ENCODE measurements around the gene ACO2.
"Not testable (repeated sequence)": the region's sequence is repeated elsewhere in the genome, so short reads cannot be mapped to it uniquely, and the experiment has no call there.

ACO2 gene

GRCh38 chr22:41543854-41544670, 75.1 kb downstream of the ACO2 start, which contains the start of gene POLR3H:
Gene POLR3H, minus strand, starts transcription at chr22:41544470. Its CDS starts 369 bp downstream, at chr22:41544101.
- DNase-seq (ENCODE audit: low read depth) = peak; percentile 98

DNA sequence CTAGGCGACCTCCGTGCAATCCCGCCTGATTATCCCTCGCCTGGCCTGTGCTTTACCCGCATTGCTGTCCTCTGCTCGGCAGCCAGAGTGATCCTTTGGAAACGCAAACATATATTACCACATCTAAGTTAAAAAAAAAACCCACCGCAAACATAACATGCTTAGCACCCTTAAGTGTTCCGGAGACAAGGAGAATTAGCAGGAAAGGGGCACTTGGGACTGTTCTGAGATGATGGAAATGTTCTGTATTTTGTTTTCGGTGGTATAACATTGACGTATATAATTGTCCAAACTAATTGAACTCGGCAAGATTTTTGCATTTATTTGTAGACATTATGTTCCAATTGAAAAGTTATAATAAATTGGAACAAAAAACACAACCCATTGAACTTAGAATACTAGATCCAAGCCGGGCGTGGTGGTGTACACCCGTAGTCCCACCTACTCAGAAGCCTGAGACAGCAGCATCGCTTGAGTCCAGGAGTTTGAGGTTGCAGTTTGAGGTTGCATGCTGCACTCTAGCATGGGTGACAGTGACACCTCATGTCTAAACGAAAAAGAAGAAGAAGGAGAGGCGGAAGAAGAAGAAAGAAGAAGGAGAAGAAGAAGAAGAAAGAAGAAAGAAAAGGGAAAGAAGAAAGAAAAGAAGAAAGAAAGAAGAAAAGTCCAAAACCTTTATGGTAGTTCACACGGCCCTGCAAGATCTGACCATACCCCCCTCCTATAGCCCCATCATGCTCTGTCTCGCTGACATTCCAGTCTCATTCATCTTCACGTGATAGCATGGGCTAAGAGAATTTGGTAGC, 76.0 kb downstream of the ACO2 start:
- DNase-seq (ENCODE audit: low read depth) = no peak

DNA sequence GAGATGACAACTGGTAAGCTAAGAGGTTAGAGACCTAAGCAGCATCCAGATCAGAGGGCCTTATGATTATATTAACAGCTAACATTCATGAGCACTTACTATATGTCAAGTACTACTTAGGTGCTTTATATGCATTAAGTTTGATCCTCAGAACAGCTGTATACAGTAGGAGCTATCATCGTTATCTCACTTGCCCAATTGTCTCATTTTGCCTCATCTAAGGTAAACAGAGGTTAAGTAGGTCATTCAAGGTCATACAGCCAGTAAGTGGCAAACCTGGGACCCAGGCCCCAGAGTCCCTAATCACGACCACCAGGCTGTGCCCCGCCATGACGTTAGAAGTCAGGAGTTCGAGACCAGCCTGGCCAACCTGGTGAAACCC, 79.9 kb downstream of the ACO2 start:
- no peak for DNase-seq (ENCODE audit: low read depth)

DNA sequence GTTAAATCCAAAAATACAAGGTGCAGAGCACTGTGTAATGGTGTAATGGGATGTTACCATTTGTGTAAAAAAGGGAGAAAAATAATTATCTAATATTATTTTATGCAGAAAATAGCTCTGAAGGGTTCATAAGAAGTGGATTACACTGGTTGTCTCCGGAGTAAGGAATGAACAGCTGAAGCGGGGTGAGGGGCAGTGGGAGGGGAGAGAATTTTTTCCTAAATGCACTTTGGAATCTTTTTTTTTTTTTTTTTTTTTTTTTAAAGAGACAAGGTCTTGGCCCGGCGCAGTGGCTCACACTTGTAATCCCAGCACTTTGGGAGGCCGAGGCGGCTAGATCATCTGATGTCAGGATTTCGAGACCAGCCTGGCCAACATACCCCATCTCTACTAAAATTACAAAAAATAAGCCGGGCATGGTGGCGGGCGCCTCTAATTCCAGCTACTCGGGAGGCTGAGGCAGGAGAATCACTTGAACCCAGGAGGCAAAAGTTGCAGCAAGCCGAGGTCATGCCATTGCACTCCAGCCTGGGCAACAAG, 82.1 kb downstream of the ACO2 start:
- DNase-seq (ENCODE audit: low read depth) = no peak

- no peak for DNase-seq (ENCODE audit: low read depth)
Observed at GRCh38 chr22:41551877-41552582, 83.1 kb downstream of the ACO2 start.

DNA sequence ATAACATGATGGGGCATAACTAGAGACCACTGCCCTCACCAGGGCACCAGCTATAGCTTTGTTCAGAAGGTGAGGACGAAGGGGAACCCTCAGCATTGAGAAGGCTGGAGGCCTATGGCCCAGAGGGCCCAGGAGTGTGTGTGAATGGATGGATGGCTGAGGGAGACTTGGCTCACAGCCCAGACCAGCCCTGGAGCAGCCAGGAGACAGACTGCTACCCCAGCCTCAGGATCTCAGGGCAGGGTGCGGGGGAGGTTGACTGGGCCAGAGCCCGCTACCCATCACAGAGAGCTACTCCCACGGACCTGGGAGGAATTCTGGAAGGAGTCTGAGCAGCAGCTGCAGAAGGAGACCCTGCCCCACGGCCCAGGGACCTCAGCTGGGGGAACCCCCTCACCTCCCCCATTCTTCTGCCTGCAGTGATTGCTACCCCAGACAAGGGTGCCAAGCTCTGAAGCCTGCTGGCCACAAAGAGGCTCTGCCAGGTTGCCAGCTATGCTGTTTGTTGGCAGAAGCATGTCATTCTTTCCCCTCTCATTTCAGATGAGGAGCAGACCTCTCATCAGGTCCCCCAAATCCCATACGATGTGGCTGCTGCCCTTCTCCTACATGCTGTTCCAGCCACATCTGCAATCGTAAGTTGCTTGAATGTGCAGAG, 86.5 kb downstream of the ACO2 start:
- no peak for DNase-seq (ENCODE audit: low read depth)

DNA sequence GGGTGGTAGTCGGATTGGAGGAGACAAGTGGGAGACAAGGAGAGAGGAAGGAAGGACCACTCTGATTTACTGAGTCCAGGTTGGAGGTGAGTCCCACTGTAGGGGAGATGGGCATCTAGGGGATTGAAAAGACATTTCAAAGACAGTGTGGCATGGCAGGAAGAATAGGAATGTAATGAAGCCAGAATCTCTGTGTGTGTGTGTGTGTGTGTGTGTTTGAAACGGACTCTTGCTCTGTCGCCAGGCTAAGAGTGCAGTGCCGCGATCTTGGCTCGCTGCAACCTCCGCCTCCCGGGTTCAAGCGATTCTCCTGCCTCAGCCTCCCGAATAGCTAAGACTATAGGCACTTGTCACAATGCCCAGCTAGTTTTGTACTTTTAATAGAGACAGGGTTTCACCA, 87.6 kb downstream of the ACO2 start:
- DNase-seq (ENCODE audit: low read depth) = no peak

DNA sequence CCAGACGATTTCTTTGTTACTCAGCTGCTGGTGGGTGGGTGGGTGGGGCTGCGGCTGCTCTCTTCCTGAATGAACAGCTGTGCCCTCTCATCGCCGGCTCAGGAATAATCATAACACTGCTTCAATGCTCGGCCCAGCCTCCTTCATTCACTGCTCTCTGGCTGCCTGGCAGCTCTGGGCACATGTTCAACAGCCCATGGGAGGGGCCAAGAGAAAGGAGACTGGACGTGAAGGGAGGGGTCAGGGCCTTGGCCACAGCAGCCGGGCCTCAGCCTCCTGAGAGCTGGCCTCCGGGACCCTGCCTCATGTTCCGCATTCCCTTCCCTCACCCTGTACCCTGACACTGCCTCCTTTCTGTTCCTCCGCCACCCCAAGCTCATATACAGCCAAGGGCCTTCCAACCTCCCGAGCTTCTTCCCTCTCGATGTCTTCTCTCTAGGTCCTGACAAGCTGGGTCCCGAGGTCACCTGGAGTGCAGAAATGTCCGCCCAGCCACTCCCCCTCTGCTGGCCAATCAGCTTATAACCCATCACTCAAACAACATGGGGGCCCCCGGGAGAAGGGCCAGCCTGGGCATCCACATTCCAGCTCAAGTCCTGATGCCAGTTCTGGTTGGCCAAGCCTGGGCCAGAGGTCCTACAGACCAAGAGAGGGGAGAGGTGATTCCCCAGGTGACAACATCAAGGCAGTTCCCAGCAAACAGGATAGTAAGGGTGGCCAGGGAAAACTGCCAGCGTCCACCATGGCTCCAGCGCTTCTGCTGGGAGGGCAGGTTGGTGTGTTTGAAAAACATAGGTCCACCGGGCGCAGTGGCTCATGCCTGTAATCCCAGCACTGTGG, 88.7 kb downstream of the ACO2 start:
- DNase-seq (ENCODE audit: low read depth) = peak; percentile 77

DNA sequence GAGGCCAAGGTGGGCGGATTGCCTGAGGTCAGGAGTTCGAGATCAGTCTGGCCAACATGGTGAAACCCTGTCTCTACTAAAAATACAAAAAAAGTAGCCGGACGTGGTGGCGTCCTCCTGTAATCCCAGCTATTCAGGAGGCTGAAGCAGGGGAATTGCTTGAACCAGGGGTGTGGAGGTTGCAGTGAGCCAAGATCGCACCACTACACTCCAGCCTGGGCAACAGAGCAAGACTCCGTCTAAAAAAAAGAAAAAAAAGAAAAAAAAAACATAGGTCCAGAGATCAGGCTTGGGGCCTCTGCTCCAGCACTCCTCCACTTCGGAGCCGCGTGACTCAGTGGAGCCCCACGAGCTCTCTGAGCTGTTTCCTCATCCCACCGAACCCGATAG, 89.3 kb downstream of the ACO2 start:
- not testable (repeated sequence) for DNase-seq (ENCODE audit: low read depth)

- DNase-seq (ENCODE audit: low read depth) = no peak
Observed at GRCh38 chr22:41560095-41560471, 91.2 kb downstream of the ACO2 start.

DNA sequence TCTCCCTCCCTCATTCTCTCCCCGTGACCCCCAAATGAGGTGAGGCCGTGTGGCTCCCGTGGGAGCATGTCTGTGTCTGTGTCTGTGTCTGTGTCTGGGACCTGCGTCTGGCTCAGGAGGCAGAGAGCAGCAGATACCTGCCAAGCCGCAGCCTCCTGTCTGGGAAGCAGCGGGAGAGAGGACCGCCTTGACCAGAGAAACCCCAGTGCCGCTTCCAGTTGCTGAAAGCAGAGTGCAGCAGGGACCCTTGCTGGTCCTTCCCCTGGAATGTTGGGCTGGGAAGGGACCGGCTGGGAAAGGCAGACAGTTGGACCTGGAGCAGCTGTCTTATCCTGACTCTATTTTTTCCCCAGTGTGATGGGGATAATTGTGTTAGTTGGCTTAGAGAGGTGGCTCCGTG, 92.4 kb downstream of the ACO2 start:
- DNase-seq (ENCODE audit: low read depth) = peak; percentile 29

- no peak for DNase-seq (ENCODE audit: low read depth)
Observed at GRCh38 chr22:41561788-41562187, 92.9 kb downstream of the ACO2 start.

GRCh38 chr22:41562461-41562860, 93.5 kb downstream of the ACO2 start:
- no peak for DNase-seq (ENCODE audit: low read depth)

- DNase-seq (ENCODE audit: low read depth) = peak; percentile 95
Observed at GRCh38 chr22:41563051-41563711, 94.3 kb downstream of the ACO2 start.

DNA sequence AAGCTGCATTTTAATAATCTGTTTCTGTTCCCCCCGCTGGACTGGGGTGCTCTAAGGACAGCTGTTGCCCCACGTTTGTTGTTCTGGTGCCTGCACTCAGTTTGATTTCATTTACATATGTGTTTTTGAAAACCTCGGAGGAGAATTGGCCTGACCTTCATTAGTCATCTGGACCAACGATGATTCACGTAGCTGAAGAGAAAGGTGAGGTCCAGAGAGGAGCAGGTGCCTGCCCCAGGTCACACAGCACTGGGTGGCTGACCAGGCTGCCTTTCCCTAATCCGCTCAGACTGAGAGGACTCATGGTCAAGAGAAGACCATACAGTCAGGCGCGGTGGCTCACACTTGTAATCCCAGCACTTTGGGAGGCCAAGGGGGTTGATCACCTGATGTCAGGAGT, 95.6 kb downstream of the ACO2 start:
- DNase-seq (ENCODE audit: low read depth) = peak; percentile 21

GRCh38 chr22:41565403-41566054, 96.6 kb downstream of the ACO2 start:
- DNase-seq (ENCODE audit: low read depth) = peak; percentile 94

DNA sequence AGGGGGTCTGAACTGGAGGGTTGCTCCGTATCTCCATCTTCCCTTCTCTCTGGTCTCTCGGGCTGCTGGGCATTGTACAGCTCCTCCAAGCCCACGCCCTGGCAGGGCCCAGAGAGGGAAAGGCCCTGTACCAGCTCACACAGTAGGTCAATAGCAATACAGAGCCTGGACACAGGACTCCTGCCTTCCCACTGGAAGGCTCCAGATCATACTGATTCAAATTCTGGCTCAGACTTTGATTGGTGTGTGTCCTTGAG, 98.5 kb downstream of the ACO2 start:
- DNase-seq (ENCODE audit: low read depth) = no peak

GRCh38 chr22:41568811-41569210, 99.9 kb downstream of the ACO2 start:
- DNase-seq (ENCODE audit: low read depth) = no peak

DNA sequence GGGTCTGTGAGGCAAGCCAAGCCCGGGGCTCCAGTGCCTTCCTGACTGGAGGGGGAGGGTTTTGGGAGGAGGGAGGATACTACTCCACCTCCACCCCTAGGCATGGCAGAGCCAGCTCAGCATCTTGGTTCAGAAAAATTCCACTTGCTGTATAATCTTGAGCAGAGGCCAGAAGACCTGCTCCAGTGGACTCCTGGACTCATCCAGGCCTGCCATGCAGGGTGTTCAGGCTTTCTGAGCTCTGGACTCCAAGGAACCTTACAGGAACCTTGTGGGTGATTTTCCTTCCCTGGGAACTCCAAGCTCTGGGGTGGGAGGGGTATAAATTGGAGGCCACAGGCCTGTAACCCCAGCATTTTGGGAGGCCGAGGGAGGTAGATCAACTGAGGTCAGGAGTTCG, 101.3 kb downstream of the ACO2 start:
- no peak for DNase-seq (ENCODE audit: low read depth)

- no peak for DNase-seq (ENCODE audit: low read depth)
Observed at GRCh38 chr22:41571786-41572185, 102.9 kb downstream of the ACO2 start.

All from EH (cell line).